Liver (tissue), 9 donors: ENCODE data around the gene CRABP2. TPM values are rescaled to one million over a fixed set of nuclear protein-coding genes. Genes with fewer than 3 reads are reported as not detected.

ENCODE experiments used
- DNase-seq: peaks from one replicate; pipeline ENCODE4 v3.0.0-alpha.2; 2017; ENCODE audit warnings: low spot score
- H3K27ac ChIP-seq, 2 donors: one replicate each; pipeline ENCODE4 v1.7.0; 2013; ENCODE audit warnings: inconsistent platforms in 2 of 2, low read length in 2 of 2, control low read depth in 1 of 2, low read depth in 1 of 2, mild to moderate bottlenecking in 1 of 2
- H3K27me3 ChIP-seq, 4 donors: one replicate each; pipeline versions ENCODE4 v1.6.1 to v1.7.0; 2013; ENCODE audit warnings: low read length in 3 of 4, inconsistent platforms in 1 of 4, mild to moderate bottlenecking in 1 of 4, moderate library complexity in 1 of 4; ENCODE audit not compliant: control insufficient read depth in 4 of 4, insufficient read depth in 4 of 4
- H3K36me3 ChIP-seq, 4 donors: one replicate each; pipeline versions ENCODE4 v1.6.1 to v1.7.0; 2013; ENCODE audit warnings: low read length in 3 of 4, mild to moderate bottlenecking in 3 of 4, low read depth in 1 of 4, moderate library complexity in 1 of 4; ENCODE audit not compliant: control insufficient read depth in 4 of 4, insufficient read depth in 3 of 4
- H3K4me1 ChIP-seq, 4 donors: one replicate each; pipeline versions ENCODE4 v1.6.1 to v1.7.0; 2013; ENCODE audit warnings: low read length in 3 of 4, mild to moderate bottlenecking in 3 of 4, moderate library complexity in 1 of 4; ENCODE audit not compliant: control insufficient read depth in 4 of 4, insufficient read depth in 4 of 4
- H3K4me3 ChIP-seq, 3 donors: one replicate each; pipeline versions ENCODE4 v1.6.1 to v1.7.0; 2013; ENCODE audit warnings: low read length in 3 of 3, control low read depth in 1 of 3, low read depth in 1 of 3, mild to moderate bottlenecking in 1 of 3
- H3K9ac ChIP-seq, 2 donors: one replicate each; pipeline ENCODE4 v1.7.0; 2013; ENCODE audit warnings: low read length in 2 of 2, mild to moderate bottlenecking in 2 of 2, moderate library complexity in 2 of 2, control low read depth in 1 of 2, low read depth in 1 of 2
- H3K9me3 ChIP-seq, 4 donors: one replicate each; pipeline versions ENCODE4 v1.6.1 to v1.7.0; 2013; ENCODE audit warnings: low read length in 3 of 4; ENCODE audit not compliant: control insufficient read depth in 4 of 4
- ATF3 ChIP-seq: IDR thresholded peaks from 2 replicates; pipeline ENCODE4 v1.6.1; 2016; ENCODE audit warnings: antibody characterized with exemption
- EGR1 ChIP-seq, 2 donors: IDR thresholded peaks; 2 replicates each; pipeline ENCODE4 v1.6.1; 2016 to 2018; ENCODE audit warnings: antibody characterized with exemption in 2 of 2, low read depth in 2 of 2
- FOXA1 ChIP-seq: IDR thresholded peaks from 2 replicates; pipeline ENCODE4 v1.6.1; 2016; ENCODE audit warnings: antibody characterized with exemption
- FOXA2 ChIP-seq: IDR thresholded peaks from 2 replicates; pipeline ENCODE4 v1.6.1; 2016; ENCODE audit warnings: antibody characterized with exemption
- GABPA ChIP-seq, 2 donors: IDR thresholded peaks in 1 of 2; conservative IDR thresholded peaks in 1 of 2; 2 replicates each; pipeline ENCODE4 v1.6.1; 2016; ENCODE audit warnings: antibody characterized with exemption in 2 of 2, mild to moderate bottlenecking in 1 of 2, moderate library complexity in 1 of 2
- HNF4A ChIP-seq, 2 donors: conservative IDR thresholded peaks; 2 replicates each; pipeline ENCODE4 v1.6.1; 2016; ENCODE audit warnings: antibody characterized with exemption in 2 of 2, mild to moderate bottlenecking in 2 of 2
- HNF4G ChIP-seq: IDR thresholded peaks from 2 replicates; pipeline ENCODE4 v1.6.1; 2016; ENCODE audit warnings: antibody characterized with exemption
- JUND ChIP-seq, 2 donors: IDR thresholded peaks; 2 replicates each; pipeline ENCODE4 v1.6.1; 2016; ENCODE audit warnings: antibody characterized with exemption in 2 of 2
- MAX ChIP-seq: IDR thresholded peaks from 2 replicates; pipeline ENCODE4 v1.6.1; 2016; ENCODE audit warnings: antibody characterized with exemption
- NR2F2 ChIP-seq: IDR thresholded peaks from 2 replicates; pipeline ENCODE4 v1.6.1; 2016; ENCODE audit warnings: antibody characterized with exemption
- RAD21 ChIP-seq, 2 donors: IDR thresholded peaks; 2 replicates each; pipeline ENCODE4 v1.6.1; 2016; ENCODE audit warnings: antibody characterized with exemption in 2 of 2, mild to moderate bottlenecking in 2 of 2
- REST ChIP-seq: IDR thresholded peaks from 2 replicates; pipeline ENCODE4 v1.6.1; 2016; ENCODE audit warnings: antibody characterized with exemption, mild to moderate bottlenecking
- RXRA ChIP-seq, 2 donors: IDR thresholded peaks; 2 replicates each; pipeline ENCODE4 v1.6.1; 2017 to 2018; ENCODE audit warnings: antibody characterized with exemption in 2 of 2, mild to moderate bottlenecking in 1 of 2
- SP1 ChIP-seq: IDR thresholded peaks from 2 replicates; pipeline ENCODE4 v1.6.1; 2018; ENCODE audit warnings: antibody characterized with exemption, mild to moderate bottlenecking
- TAF1 ChIP-seq: conservative IDR thresholded peaks from 2 replicates; pipeline ENCODE4 v1.6.1; 2016; ENCODE audit warnings: antibody characterized with exemption, mild to moderate bottlenecking
- YY1 ChIP-seq: IDR thresholded peaks from 2 replicates; pipeline ENCODE4 v1.6.1; 2016; ENCODE audit warnings: antibody characterized with exemption, mild to moderate bottlenecking
- ZBTB33 ChIP-seq: IDR thresholded peaks from 2 replicates; pipeline ENCODE4 v1.6.1; 2016; ENCODE audit warnings: antibody characterized with exemption
- WGBS: extraction: QIAGEN DNeasy Blood & Tissue Kit; methylation state at CpG from one replicate; pipeline ENCODE4 v1.1.7; 2013; 5-methylcytosine and 5-hydroxymethylcytosine counted together
- polyA plus RNA-seq, 2 donors: library from polyadenylated mRNA; stranded (reverse) in 1 of 2; unstranded in 1 of 2; fragments of 200-250 nt in 1 of 2; fragments of >200 nt in 1 of 2; fragmentation: Nextera tagmentation in 1 of 2; extraction: Ambion mirVana in 1 of 2; gene quantifications; one replicate each; pipeline versions ENCODE4 v1.2.1 to v1.2.3, GENCODE V29; 2013 to 2015
- total RNA-seq, 2 donors: library from RNA; depleted of rRNA; stranded (reverse); fragments of >200 nt; gene quantifications; one replicate each; pipeline ENCODE4 v1.2.3, GENCODE V29; 2014
- donor health status: healthy.
- donor health status: healthy.
- donor health status: healthy.
- donor health status: healthy.
- donor health status: healthy.

The CRABP2 gene
- total and polyA plus RNA-seq, 4 donors, result 0.14 to 0.22 TPM; not detected in 2

GRCh38 chr1:156658496-156658895 is 46.9 kb downstream of the CRABP2 start:
- Histone ChIP-seq H3K36me3 (no peaks in the 10 kb centered on the region), H3K4me3 (no peak overlapping the region), H3K27me3 (peaks cover 0 to 6% (median 3%) of the 10 kb centered on the region in 4 donors), H3K4me1 (peaks cover 0 to 31% (median 17%) of the 10 kb centered on the region in 4 donors), H3K27ac (no peak overlapping the region), H3K9me3 (no peaks in the 10 kb centered on the region), H3K9ac (no peak overlapping the region)
- DNase-seq, result no peak
- 87% methylated on average over 14 of the region's 14 CpGs for WGBS
- no peak for TF ChIP-seq JUND (IDR thresholded peaks at IDR 0.05)
- TF ChIP-seq YY1, result no peak
- TF ChIP-seq ZBTB33, result no peak
- no peak for TF ChIP-seq NR2F2

GRCh38 chr1:156657741-156658319 is 47.6 kb downstream of the CRABP2 start:
- Histone ChIP-seq H3K9ac (no peak overlapping the region), H3K9me3 (no peaks in the 10 kb centered on the region), H3K36me3 (no peaks in the 10 kb centered on the region), H3K4me3 (no peak overlapping the region), H3K27me3 (peaks cover 0 to 6% (median 3%) of the 10 kb centered on the region in 4 donors), H3K27ac (no peak overlapping the region), H3K4me1 (peaks cover 0 to 31% (median 17%) of the 10 kb centered on the region in 4 donors)
- TF ChIP-seq HNF4A (conservative IDR thresholded peaks at IDR 0.05) (no peak), RAD21 (IDR thresholded peaks at IDR 0.05) (no peak), ZBTB33 (no peak), FOXA2 (no peak), YY1 (no peak), TAF1 (no peak), HNF4G (no peak), MAX (no peak), GABPA (IDR thresholded peaks at IDR 0.05 in 1 of 2, conservative IDR thresholded peaks at IDR 0.05 in 1 of 2) (no peak), SP1 (no peak), RXRA (IDR thresholded peaks at IDR 0.05) (no peak), JUND (IDR thresholded peaks at IDR 0.05) (no peak), FOXA1 (no peak), REST (no peak), NR2F2 (no peak), EGR1 (IDR thresholded peaks at IDR 0.05; ENCODE audit: low read depth in 2 of 2) (no peak), ATF3 (no peak)
- no peak for DNase-seq
- 18% methylated on average over 15 of the region's 15 CpGs for WGBS
